ENCODE results near the gene CCDC32. TPM values are rescaled to one million over a fixed set of nuclear protein-coding genes. Genes with fewer than 3 reads are reported as not detected.
A peak's percentile ranks its signal among the peaks of the same experiment; 100 is the strongest.
"Not testable (repeated sequence)": the region's sequence is repeated elsewhere in the genome, so short reads cannot be mapped to it uniquely, and the experiment has no call there.

CCDC32 gene
- total RNA-seq, 2 experiments from 2014 or later, result 24.4 to 27.8 TPM

DNA sequence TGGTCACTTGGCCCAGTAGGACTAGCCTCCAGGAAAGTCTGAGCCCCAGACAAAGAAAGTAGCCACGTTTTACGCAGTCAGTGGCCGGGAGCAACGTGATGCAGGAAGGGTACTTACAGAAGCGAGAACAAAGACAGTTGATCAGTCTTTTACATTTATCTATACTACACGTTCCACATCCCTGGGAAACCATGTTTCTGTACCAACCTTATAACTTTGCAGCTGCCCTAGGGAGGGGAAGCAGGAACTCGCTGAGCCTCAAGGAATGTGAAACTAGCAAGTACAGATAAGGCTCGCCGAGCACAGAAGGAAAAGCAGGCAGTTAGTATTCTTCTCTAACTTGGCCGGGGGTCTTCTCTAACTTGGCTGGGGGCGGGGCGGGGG, 25.8 kb upstream of the CCDC32 start:
- Mint-ChIP-seq H3K27ac (peak overlapping the region; percentile 61), H3K4me3 (peak overlapping the region; percentile 72), H3K4me1 (peaks cover 32% of the 10 kb centered on the region), H3K36me3 (peaks cover 7% of the 10 kb centered on the region), H3K9me3 (ENCODE audit: low read depth) (no peaks in the 10 kb centered on the region), H3K27me3 (peaks cover 3% of the 10 kb centered on the region)
- ATAC-seq (no peak), DNase-seq (no peak)
- CTCF ChIA-PET, result interaction anchor here (0.7 to 2.7 kb wide), 7 partner anchors 8 to 301 kb away, joined by 4 to 27 read pairs (median 5); partner anchors contain the start of gene CCDC32

DNA sequence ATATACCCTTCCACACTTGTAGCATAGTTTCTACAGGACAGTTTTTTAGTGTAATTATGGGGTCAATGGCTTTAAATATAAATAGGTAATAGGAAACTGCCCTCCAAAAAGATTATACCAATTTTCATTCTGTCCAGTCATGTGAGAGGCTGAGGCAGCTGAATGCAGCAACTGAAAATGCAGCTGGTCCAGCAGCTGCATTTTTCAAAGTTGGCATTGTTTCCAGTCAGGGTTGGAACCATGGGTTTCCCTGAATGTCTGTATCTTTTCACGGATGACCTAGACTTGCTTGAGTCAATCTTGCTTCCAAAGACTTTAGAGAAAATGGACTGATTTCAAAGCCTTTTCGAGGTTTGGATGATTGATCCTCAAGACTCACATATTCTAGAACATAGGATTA, 19.3 kb upstream of the CCDC32 start:
- CTCF ChIA-PET, result interaction anchor here (1.3 kb wide), 1 partner anchor 9 kb away, joined by 3 read pairs; no protein-coding TSS in a partner anchor
- no peaks in the 10 kb centered on the region for H3K36me3 Mint-ChIP-seq
- H3K27ac Mint-ChIP-seq, result no peak overlapping the region
- H3K4me1 Mint-ChIP-seq, result peaks cover 5% of the 10 kb centered on the region
- peaks cover 3% of the 10 kb centered on the region for H3K27me3 Mint-ChIP-seq
- DNase-seq (no peak), ATAC-seq (no peak)
- no peak overlapping the region for H3K4me3 Mint-ChIP-seq
- no peaks in the 10 kb centered on the region for H3K9me3 Mint-ChIP-seq (ENCODE audit: low read depth)

DNA sequence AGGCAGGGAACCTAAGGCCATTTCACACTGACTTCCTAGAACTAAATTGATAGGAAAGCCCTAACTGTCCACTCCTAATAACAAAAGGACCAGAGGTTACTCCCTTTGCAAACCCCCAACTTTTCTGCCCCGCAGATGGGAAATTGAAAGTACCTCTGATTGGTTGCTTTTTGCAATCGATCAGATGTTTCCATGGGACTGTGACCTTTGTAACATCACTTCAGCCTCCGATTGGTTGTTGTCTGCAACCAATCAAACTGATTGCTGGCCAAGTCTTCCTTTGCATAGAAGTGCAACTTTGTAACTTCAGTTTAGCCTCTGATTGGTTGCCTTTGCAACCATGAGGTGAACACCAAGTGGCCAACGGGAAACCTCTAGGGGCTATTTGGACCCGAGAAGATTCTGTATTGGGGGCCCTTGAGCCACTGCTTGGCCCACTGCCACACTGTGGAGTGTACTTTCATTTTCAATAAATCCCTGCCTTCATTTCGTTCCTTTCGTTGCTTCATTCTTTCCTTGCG, 17.9 kb upstream of the CCDC32 start:
- Mint-ChIP-seq H3K36me3 (peaks cover 2% of the 10 kb centered on the region), H3K4me1 (peaks cover 5% of the 10 kb centered on the region), H3K27me3 (no peaks in the 10 kb centered on the region), H3K27ac (peak overlapping the region; percentile 27), H3K4me3 (peak overlapping the region; percentile 42), H3K9me3 (ENCODE audit: low read depth) (no peaks in the 10 kb centered on the region)
- CTCF ChIA-PET, result no interaction called here
- DNase-seq (peak; percentile 58), ATAC-seq (peak; percentile 84)

DNA sequence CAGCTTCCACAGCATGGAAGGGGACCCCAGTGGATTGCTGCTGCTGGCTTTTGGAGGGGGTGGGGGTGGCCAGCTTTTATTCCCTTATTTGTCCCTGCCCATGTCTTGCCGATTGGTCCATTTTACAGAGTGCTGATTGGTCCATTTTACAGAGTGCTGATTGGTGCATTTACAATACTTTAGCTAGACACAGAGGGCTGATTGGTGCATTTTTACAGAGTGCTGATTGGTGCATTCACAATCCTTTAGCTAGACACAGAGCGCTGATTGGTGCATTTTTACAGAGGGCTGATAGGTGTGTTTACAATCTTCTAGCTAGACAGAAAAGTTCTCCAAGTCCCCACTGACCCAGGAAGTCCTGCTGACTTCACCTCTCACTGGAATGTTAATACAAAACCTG, 17.0 kb upstream of the CCDC32 start:
- not testable (repeated sequence) for H3K4me1 Mint-ChIP-seq; DNase-seq; ATAC-seq; H3K36me3 Mint-ChIP-seq; H3K27me3 Mint-ChIP-seq; H3K9me3 Mint-ChIP-seq (ENCODE audit: low read depth); H3K4me3 Mint-ChIP-seq; H3K27ac Mint-ChIP-seq
- CTCF ChIA-PET, result interaction anchor here (1.6 kb wide), 1 partner anchor 8 kb away, joined by 7 read pairs; no protein-coding TSS in a partner anchor

DNA sequence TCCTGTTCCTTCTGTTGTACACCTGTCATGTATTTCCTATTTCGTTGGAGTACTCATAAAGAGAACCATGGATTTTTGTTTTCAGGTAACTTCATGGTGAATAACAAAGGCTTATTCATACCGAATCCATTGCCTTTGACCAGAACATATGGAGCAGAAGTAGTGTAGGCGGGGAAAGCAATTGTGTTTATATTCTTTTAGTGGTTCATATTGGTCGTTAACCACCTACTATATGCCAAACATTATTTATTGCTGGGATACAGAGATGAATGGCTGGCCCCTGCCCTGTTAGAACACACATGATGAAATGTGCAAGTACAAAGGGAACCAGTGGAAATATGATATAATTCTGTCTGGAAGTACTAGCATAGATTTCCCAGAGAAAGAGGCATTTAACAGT, 14.1 kb upstream of the CCDC32 start:
- no peak overlapping the region for H3K4me3 Mint-ChIP-seq
- no peaks in the 10 kb centered on the region for H3K27me3 Mint-ChIP-seq
- H3K4me1 Mint-ChIP-seq, result peaks cover 7% of the 10 kb centered on the region
- no peak for DNase-seq
- H3K27ac Mint-ChIP-seq, result no peak overlapping the region
- CTCF ChIA-PET, result interaction anchor here (0.8 kb wide), 1 partner anchor 11 kb away, joined by 5 read pairs; no protein-coding TSS in a partner anchor
- ATAC-seq, result no peak
- H3K9me3 Mint-ChIP-seq (ENCODE audit: low read depth), result no peaks in the 10 kb centered on the region
- peaks cover 14% of the 10 kb centered on the region for H3K36me3 Mint-ChIP-seq

DNA sequence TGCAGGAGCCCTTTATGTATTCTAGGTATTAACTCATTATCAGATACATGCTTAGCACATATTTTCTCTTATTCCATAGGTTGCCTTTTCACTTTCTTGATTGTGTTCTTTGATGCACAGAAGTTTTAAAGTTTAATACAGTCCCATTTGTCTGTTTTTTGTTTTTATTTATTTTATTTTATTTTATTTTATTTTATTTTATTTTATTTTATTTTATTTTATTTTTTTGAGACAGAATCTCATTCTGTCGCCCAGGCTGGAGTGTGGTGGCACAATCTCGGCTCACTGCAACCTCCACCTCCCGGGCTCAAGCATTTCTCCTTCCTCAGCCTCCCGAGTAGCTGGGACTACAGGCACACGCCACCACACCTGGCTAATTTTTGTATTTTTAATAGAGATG, 12.1 kb upstream of the CCDC32 start:
- H3K9me3 Mint-ChIP-seq (ENCODE audit: low read depth); H3K4me1 Mint-ChIP-seq; H3K4me3 Mint-ChIP-seq; H3K27ac Mint-ChIP-seq; ATAC-seq; H3K27me3 Mint-ChIP-seq; DNase-seq: not testable (repeated sequence)
- peaks cover 23% of the 10 kb centered on the region for H3K36me3 Mint-ChIP-seq
- CTCF ChIA-PET, result interaction anchor here (1.3 kb wide), 1 partner anchor 13 kb away, joined by 4 read pairs; no protein-coding TSS in a partner anchor

DNA sequence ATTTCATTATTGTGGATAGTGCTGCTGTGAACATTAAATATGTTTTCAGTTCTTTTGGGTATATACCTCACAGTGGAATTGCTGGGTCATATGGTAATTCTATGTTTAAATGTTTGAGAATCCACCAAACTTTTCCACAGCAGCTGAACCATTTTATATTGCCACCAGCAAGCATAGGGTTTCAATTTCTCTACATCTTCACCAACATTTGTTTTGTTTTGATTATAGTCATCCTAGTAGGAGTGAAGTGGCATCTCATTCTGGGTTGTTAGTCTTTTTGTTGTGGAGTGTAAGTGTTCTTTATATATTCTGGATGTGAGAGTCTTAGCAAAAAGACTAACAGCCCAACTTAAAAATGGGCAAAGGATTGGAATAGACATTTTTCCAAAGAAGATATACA, 10.3 kb upstream of the CCDC32 start:
- ATAC-seq, result no peak
- Mint-ChIP-seq H3K4me3 (no peak overlapping the region), H3K4me1 (peaks cover 18% of the 10 kb centered on the region), H3K9me3 (ENCODE audit: low read depth) (no peaks in the 10 kb centered on the region), H3K27ac (no peak overlapping the region), H3K27me3 (no peaks in the 10 kb centered on the region), H3K36me3 (peaks cover 29% of the 10 kb centered on the region)
- no peak for DNase-seq
- CTCF ChIA-PET, result interaction anchor here (1.6 kb wide), 1 partner anchor 14 kb away, joined by 8 read pairs; no protein-coding TSS in a partner anchor

DNA sequence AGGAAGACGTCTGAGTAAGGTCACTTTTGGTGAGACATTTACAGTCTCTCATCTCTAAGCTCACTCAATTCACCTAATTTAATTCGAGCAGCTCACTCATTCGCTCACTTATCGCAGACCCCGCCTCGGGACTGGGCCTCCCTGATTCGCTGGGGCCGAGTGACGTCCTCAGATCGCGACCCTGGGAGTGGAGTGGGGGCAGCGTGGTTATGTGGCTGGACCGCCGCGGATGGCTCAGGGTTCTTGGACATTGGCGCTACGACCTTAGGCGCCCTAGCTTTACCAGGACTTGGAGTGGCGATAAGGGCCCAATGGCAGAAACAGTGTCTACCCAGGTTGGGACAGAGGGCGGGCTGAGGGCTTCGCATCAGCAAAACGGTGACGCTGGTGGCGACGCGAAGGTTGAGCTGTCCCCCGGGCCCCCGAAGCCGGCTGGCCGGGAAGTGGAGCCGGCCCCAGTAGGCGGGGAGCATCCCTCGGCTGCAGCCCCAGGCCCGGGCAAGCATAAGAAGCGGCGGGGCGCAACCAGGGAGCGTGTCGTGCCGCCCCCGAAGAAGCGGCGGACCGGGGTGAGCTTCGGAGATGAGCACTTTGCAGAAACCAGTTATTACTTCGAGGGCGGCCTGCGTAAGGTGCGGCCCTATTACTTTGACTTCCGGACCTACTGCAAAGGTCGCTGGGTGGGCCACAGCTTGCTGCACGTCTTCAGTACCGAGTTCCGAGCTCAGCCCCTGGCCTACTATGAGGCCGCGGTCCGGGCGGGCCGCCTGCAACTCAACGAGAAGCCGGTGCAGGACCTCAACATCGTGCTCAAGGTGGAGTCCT, 4.5 kb upstream of the CCDC32 start, which contains the start of gene RPUSD2:
TSS of gene RPUSD2 (plus strand) at position 171 of the 825 bp plus-strand sequence. CDS start at position 210, 39 bp downstream.
- no peaks in the 10 kb centered on the region for H3K9me3 Mint-ChIP-seq (ENCODE audit: low read depth)
- no peaks in the 10 kb centered on the region for H3K27me3 Mint-ChIP-seq
- peak within 1 kb of the TSS; percentile 99 for H3K27ac Mint-ChIP-seq
- H3K36me3 Mint-ChIP-seq, result peaks cover 15% of the 10 kb centered on the region
- peak; percentile 97 for DNase-seq
- H3K4me1 Mint-ChIP-seq, result peaks cover 46% of the 10 kb centered on the region
- peak; percentile 70 for ATAC-seq
- CTCF ChIA-PET, result interaction anchor here (0.6 to 1.7 kb wide), 13 partner anchors 20 to 325 kb away, joined by 3 to 12 read pairs (median 4); partner anchors contain the start of genes BAHD1, RAD51 and VPS18
- peak within 1 kb of the TSS; percentile 99 for H3K4me3 Mint-ChIP-seq

DNA sequence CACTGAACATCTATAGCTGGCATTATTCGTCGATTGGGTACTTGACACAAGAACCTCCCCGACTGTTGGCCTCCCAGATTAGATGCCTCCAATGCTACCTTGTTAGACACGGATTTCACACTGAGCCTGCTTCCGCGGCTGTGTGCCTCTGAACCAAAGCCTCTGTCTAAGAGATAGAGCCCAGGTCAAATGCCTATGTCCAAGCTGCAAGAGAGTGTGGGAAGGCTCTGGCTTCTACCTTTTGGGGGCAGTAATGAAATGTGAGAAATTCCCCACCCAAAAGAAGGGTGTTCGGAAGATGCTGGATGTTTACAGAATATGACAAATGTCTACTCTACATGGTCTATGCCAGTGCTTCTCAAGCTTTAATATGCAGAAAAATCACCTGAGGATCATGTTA, 2.3 kb upstream of the CCDC32 start:
- Mint-ChIP-seq H3K27ac (no peak overlapping the region), H3K4me3 (no peak overlapping the region), H3K4me1 (peaks cover 58% of the 10 kb centered on the region), H3K36me3 (peaks cover 8% of the 10 kb centered on the region), H3K27me3 (no peaks in the 10 kb centered on the region), H3K9me3 (ENCODE audit: low read depth) (no peaks in the 10 kb centered on the region)
- DNase-seq, result no peak
- CTCF ChIA-PET, result interaction anchor here (0.8 to 4.0 kb wide), 8 partner anchors 23 to 664 kb away, joined by 3 to 27 read pairs (median 4); partner anchors contain the start of gene CHP1
- ATAC-seq, result no peak

DNA sequence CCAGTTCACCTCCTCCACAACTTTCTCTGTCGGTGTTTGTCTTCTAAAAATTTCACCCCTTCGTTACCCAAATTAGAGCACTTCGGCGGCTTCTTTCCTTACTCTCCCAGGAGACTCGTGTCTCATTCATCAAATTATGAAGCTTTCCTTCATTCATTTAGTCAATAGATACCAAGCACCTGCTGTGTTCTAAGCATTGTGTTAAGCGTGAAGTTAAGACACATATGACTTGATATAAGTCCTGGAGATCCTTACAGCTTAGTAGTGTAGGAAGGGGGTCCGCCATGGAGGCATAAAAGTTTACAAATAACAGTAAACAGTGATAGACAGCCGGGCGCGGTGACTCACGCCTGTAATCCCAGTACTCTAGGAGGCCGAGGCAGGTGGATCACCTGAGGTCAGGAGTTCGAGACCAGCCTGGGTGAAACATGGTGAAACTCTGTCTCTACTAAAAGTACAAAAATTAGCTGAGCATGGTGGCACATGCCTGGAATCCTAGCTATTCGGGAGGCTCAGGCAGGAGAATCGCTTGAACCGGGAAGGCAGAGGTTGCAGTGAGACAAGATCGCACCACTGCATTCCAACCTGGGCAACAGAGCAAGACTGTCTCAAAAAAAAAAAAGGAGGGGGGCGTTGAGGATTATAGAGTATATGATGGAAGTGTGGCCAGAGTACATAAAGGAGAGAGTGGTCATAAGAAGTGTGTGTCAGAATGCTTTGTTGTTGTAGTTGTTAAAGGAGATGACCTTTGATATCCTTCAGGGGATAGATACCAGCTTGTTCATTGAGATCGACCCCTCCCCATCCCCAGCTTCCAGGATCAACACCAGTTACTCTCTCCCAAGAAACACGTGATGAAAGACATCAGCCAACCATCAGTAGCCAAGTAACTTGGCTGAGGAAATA, 744 bp upstream of the CCDC32 start:
- DNase-seq (no peak), ATAC-seq (no peak)
- CTCF ChIA-PET, result interaction anchor here (0.7 to 4.0 kb wide), 9 partner anchors 11 to 328 kb away, joined by 3 to 27 read pairs (median 3); partner anchors contain the start of genes BAHD1 and VPS18
- Mint-ChIP-seq H3K27ac (peak overlapping the region; percentile 94), H3K9me3 (ENCODE audit: low read depth) (no peaks in the 10 kb centered on the region), H3K4me1 (peaks cover 55% of the 10 kb centered on the region), H3K27me3 (no peaks in the 10 kb centered on the region), H3K36me3 (peaks cover 12% of the 10 kb centered on the region), H3K4me3 (peak overlapping the region; percentile 91)

DNA sequence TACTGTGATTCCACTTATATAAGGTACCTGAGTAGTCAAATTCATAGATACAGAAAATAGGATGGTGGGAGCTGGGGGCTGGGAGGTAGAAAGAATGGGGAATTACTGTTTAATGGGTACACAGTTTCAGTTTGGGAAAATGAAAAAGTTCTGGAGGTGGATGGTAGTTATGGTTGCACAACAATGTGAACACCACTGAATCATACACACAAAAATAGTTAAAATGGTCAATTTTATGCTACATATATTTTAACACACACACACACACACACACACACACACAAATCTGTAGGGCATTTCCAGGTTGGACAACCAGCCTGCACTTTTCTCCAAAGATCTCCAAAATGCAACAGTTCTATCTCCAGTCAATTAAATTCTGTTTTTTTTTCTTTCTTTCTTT, 1.4 kb downstream of the CCDC32 start:
- peaks cover 18% of the 10 kb centered on the region for H3K36me3 Mint-ChIP-seq
- peak overlapping the region; percentile 41 for H3K4me3 Mint-ChIP-seq
- no peaks in the 10 kb centered on the region for H3K9me3 Mint-ChIP-seq (ENCODE audit: low read depth)
- peak overlapping the region; percentile 27 for H3K27ac Mint-ChIP-seq
- CTCF ChIA-PET, result interaction anchor here (1.0 kb wide), 1 partner anchor 26 kb away, joined by 3 read pairs; no protein-coding TSS in a partner anchor
- ATAC-seq, result no peak
- no peaks in the 10 kb centered on the region for H3K27me3 Mint-ChIP-seq
- H3K4me1 Mint-ChIP-seq, result peaks cover 47% of the 10 kb centered on the region
- DNase-seq, result no peak

DNA sequence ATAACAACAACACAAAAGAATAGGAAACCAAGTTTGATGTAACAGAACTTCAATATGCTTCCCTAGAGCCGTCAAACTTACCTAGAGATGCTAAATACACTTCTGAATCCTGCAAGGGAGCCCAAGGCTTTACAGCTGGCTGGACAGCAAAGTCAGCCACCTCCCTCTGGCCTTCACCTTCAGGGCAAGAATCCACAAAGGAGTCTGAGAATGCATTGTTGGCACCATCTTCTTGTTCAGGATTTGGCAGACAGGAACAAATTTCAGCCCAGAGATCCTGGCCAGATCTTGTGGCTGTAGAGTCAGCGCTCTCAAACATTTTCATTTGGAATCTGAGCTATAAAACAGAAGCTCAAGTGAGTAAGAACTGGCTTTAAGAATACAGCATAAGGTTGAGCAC, 2.2 kb downstream of the CCDC32 start:
- CTCF ChIA-PET, result interaction anchor here (1.0 kb wide), 1 partner anchor 27 kb away, joined by 3 read pairs; no protein-coding TSS in a partner anchor
- peaks cover 45% of the 10 kb centered on the region for H3K4me1 Mint-ChIP-seq
- peaks cover 18% of the 10 kb centered on the region for H3K36me3 Mint-ChIP-seq
- H3K27me3 Mint-ChIP-seq, result no peaks in the 10 kb centered on the region
- no peak overlapping the region for H3K4me3 Mint-ChIP-seq
- DNase-seq, result no peak
- no peaks in the 10 kb centered on the region for H3K9me3 Mint-ChIP-seq (ENCODE audit: low read depth)
- no peak for ATAC-seq
- no peak overlapping the region for H3K27ac Mint-ChIP-seq

Measured in activated CD8-positive, alpha-beta memory T cell treated with anti-CD3 and anti-CD28 coated beads, Interleukin-2, amount 10 ng/mL, durations not matched to agents 7 days and 5 days (primary cell).